PFSK-1 (cell line): ENCODE data around the gene SDK1.

Experiments
- POLR2AphosphoS5 ChIP-seq: IDR thresholded peaks from 2 replicates; pipeline ENCODE4 v1.6.1; 2012; ENCODE audit warnings: low read depth, mild to moderate bottlenecking, control low read depth, low read length, moderate library complexity
- TAF1 ChIP-seq: IDR thresholded peaks from 2 replicates; pipeline ENCODE4 v1.6.1; 2012; ENCODE audit warnings: low read length, control low read depth, borderline replicate concordance; ENCODE audit not compliant: insufficient read depth

DNA sequence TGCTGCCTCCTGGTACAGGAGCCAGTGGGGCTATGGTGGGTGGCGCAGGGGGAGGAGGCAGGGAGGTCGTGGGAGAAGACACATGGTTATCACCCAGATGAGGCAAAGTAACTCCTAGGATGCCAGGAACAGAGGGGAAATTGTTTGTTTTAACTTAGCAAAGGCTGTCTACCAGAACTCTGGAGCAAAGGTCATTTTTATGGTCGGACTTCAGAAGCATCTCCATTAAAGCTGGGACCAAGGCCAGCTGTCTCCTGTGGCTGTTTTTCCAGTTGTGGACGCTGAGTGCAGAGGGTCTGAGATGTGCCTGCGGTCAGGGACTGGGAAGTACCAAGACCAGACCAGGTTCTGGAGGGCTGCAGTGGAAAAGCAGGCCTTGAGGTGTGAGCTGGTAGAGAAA lies 855.1 kb downstream of the SDK1 start:
- TF ChIP-seq TAF1 = no peak
- TF ChIP-seq POLR2AphosphoS5 = no peak
